RWPE2 (cell line): ENCODE measurements around the gene IQGAP2.

Experiments
- ATAC-seq: fragments of 200-7000 bp; cut with Tn5 transposase; 3 replicates; pipeline ENCODE4 v1.9.1; 2021; ENCODE audit warnings: low read depth
- DNase-seq: peaks from one replicate; pipeline ENCODE4 v3.0.0-alpha.2; 2020; ENCODE audit warnings: low spot score
- H3K27ac ChIP-seq: fragments of 450-650 bp; 2 replicates; pipeline ENCODE4 v1.5.1; 2017; ENCODE audit warnings: mild to moderate bottlenecking; ENCODE audit not compliant: poor library complexity, severe bottlenecking
- H3K27me3 ChIP-seq: fragments of 250-450 bp; sonication (Bioruptor Pico); 2 replicates; pipeline ENCODE4 v1.5.1; 2021; ENCODE audit warnings: mild to moderate bottlenecking, moderate library complexity; ENCODE audit not compliant: insufficient read depth, poor library complexity, severe bottlenecking
- H3K36me3 ChIP-seq: fragments of 250-450 bp; sonication (Bioruptor Pico); 2 replicates; pipeline ENCODE4 v1.5.1; 2020; ENCODE audit warnings: low read depth, mild to moderate bottlenecking, moderate library complexity
- H3K4me1 ChIP-seq: fragments of 250-450 bp; sonication (Bioruptor Pico); 2 replicates; pipeline ENCODE4 v1.5.1; 2021; ENCODE audit warnings: mild to moderate bottlenecking, moderate library complexity; ENCODE audit not compliant: insufficient read depth, poor library complexity, severe bottlenecking
- H3K4me3 ChIP-seq: fragments of 250-450 bp; sonication (Bioruptor Pico); 2 replicates; pipeline ENCODE4 v1.5.1; 2021; ENCODE audit warnings: mild to moderate bottlenecking, moderate library complexity; ENCODE audit not compliant: severe bottlenecking
- H3K9me3 ChIP-seq: fragments of 250-450 bp; sonication (Bioruptor Pico); 2 replicates; pipeline ENCODE4 v1.5.1; 2021; ENCODE audit warnings: mild to moderate bottlenecking, moderate library complexity; ENCODE audit not compliant: severe bottlenecking
- CTCF ChIP-seq: fragments of 450-650 bp; IDR thresholded peaks from one replicate; pipeline ENCODE4 v1.5.1; 2017; ENCODE audit warnings: mild to moderate bottlenecking, moderate library complexity; ENCODE audit not compliant: poor library complexity, severe bottlenecking

Gene IQGAP2

GRCh38 chr5:76457674-76458485, 54.8 kb downstream of the IQGAP2 start:
- no peaks in the 10 kb centered on the region for H3K27me3 ChIP-seq
- ATAC-seq (no peak), DNase-seq (no peak)
- H3K9me3 ChIP-seq, result no peaks in the 10 kb centered on the region
- TF ChIP-seq CTCF, result no peak
- no peak overlapping the region for H3K4me3 ChIP-seq
- H3K4me1 ChIP-seq, result no peaks in the 10 kb centered on the region
- no peaks in the 10 kb centered on the region for H3K36me3 ChIP-seq
- no peak overlapping the region for H3K27ac ChIP-seq

GRCh38 chr5:76458486-76458830, 55.4 kb downstream of the IQGAP2 start:
- Histone ChIP-seq H3K27me3 (no peaks in the 10 kb centered on the region), H3K36me3 (no peaks in the 10 kb centered on the region), H3K4me1 (no peaks in the 10 kb centered on the region), H3K4me3 (no peak overlapping the region), H3K27ac (no peak overlapping the region), H3K9me3 (no peaks in the 10 kb centered on the region)
- no peak for TF ChIP-seq CTCF
- DNase-seq, result no peak
- ATAC-seq, result no peak

DNA sequence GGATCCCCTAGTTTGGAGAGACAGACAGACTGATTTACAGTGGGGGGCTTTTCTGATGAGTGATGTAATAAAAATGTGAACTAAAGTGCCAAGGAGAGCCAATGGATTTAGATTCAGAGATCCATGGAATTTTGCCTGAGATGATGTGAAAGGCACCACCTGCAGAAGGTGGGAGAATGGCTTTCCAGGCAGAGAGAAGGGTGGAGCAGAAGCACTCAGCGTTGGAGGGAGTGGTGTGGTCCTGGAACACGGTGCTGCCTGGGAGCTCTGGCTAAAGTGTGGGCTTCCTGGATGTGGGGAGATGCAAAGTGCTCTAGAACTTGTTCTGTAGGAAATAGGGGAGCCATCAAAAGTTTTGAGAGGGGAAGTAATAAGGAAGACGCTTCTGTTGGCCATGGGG, 57.0 kb downstream of the IQGAP2 start:
- no peaks in the 10 kb centered on the region for H3K4me1 ChIP-seq
- TF ChIP-seq CTCF, result no peak
- no peaks in the 10 kb centered on the region for H3K36me3 ChIP-seq
- no peak for DNase-seq
- no peaks in the 10 kb centered on the region for H3K9me3 ChIP-seq
- H3K27me3 ChIP-seq, result no peaks in the 10 kb centered on the region
- no peak overlapping the region for H3K4me3 ChIP-seq
- no peak overlapping the region for H3K27ac ChIP-seq
- ATAC-seq, result no peak

DNA sequence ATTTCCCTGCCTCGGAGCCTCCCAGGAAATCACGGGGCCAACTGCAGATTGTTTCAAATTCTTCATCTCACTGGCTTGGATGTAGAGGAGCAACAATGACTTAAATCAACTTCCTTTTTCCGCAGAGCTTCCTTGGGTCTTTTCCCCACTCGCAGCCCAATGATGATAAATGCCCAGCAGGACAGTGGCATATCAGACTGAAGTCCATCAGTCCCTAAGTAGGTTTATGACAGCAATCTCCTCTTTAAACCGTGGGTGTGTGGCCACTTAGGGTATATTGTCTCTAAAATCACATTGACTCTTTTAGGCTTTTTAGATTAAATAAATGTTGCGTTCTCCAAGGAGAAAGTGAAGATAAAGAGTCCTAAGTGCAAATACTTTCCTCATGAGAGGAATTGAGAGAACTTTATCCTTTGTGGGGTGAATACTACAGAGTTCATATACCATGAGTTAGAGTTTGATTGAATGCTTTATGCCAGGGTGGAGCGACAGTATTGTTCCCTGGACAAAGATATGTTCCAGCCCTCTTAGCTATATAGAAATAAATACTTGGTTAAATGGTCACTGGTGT, 59.1 kb downstream of the IQGAP2 start:
- Histone ChIP-seq H3K27ac (no peak overlapping the region), H3K36me3 (no peaks in the 10 kb centered on the region), H3K9me3 (no peaks in the 10 kb centered on the region), H3K4me3 (no peak overlapping the region), H3K27me3 (no peaks in the 10 kb centered on the region), H3K4me1 (no peaks in the 10 kb centered on the region)
- no peak for TF ChIP-seq CTCF
- DNase-seq (no peak), ATAC-seq (no peak)

DNA sequence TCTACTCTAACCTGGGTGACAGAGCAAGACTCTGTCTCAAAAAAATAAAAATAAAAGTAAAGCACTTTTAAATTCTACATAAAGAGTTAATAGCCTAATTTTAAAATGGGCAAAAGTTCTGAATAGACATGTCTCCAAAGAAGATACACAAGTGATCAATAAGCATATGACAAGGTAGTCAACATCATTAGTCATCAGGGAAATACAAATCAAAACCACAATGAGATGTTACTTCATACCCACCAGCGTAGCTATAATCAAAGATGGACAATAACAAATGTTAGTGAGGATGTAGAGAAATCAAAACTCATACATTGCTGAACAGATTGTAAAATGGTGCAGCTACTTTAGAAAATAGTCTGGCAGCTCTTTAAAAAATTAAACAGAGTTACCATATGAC, 64.1 kb downstream of the IQGAP2 start:
- Histone ChIP-seq H3K4me3 (no peak overlapping the region), H3K27me3 (no peaks in the 10 kb centered on the region), H3K4me1 (peaks cover 27% of the 10 kb centered on the region), H3K9me3 (peaks cover 2% of the 10 kb centered on the region), H3K27ac (no peak overlapping the region), H3K36me3 (no peaks in the 10 kb centered on the region)
- TF ChIP-seq CTCF, result no peak
- DNase-seq, result no peak
- ATAC-seq, result no peak
